Urinary bladder (tissue), 4 donors: Measurements from ENCODE around the gene ZIC4. TPM values are rescaled to one million over a fixed set of nuclear protein-coding genes. Genes with fewer than 3 reads are reported as not detected.

ENCODE experiments used
- DNase-seq: peaks from one replicate; pipeline ENCODE4 v3.0.0-alpha.2; 2015; ENCODE audit errors: extremely low spot score
- H3K27ac ChIP-seq: one replicate; pipeline ENCODE4 v1.5.1; 2013; ENCODE audit warnings: low read depth, mild to moderate bottlenecking, moderate library complexity
- H3K36me3 ChIP-seq: one replicate; pipeline ENCODE4 v1.6.1; 2013; ENCODE audit warnings: mild to moderate bottlenecking, moderate library complexity; ENCODE audit not compliant: insufficient read depth
- H3K4me1 ChIP-seq: one replicate; pipeline ENCODE4 v1.6.1; 2013; ENCODE audit warnings: mild to moderate bottlenecking, moderate library complexity; ENCODE audit not compliant: insufficient read depth
- H3K4me3 ChIP-seq: one replicate; pipeline ENCODE4 v1.5.1; 2013; ENCODE audit warnings: low read depth, low read length
- WGBS: extraction: QIAGEN DNeasy Blood & Tissue Kit; methylation state at CpG from one replicate; pipeline ENCODE4 v1.1.7; 2013; 5-methylcytosine and 5-hydroxymethylcytosine counted together
- polyA plus RNA-seq: library from polyadenylated mRNA; stranded (reverse); fragments of 200-250 nt; gene quantifications from one replicate; pipeline ENCODE4 v1.2.3, GENCODE V29; 2013
- total RNA-seq: library from RNA; depleted of rRNA; stranded (reverse); fragments of >200 nt; gene quantifications from one replicate; pipeline ENCODE4 v1.2.3, GENCODE V29; 2014
- donor health status: healthy with polysubstance abuse.
- donor health status: healthy.

Gene ZIC4
- total and polyA plus RNA-seq, 2 donors, result not detected

DNA sequence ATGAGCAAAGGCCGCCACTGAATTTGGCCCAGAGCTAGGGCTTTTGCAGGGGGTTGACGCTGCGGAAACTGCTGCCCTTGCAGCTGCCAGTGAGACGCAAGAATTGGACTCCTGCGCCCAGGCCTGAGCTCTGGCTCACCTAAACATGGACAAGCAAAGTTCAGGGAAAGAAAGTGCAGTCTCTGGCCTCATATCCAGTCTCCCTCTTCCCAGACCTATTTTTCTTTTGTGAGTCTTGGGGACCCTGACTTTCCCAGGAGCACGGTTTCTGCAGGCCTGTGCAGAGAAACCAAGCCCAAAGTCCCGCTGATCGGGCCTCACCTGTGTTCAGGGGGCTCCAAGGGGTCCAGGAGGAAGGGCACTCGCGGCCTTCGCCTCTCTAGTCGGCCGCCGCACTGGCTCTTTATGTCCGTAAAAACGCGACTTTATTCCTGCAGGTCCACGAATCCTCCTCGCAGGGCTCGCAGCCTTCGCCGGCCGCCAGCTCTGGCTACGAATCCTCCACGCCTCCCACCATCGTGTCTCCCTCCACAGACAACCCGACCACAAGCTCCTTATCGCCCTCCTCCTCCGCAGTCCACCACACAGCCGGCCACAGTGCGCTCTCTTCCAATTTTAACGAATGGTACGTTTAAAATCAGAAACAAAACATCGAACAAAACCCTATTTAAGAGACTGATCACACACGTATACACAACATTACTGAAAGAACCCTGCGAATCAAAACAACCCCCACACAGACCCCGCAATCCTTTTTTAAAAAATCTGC, 6.8 kb upstream of the ZIC4 start:
- Histone ChIP-seq H3K4me1 (peaks cover 3% of the 10 kb centered on the region), H3K36me3 (no peaks in the 10 kb centered on the region), H3K27ac (no peak overlapping the region), H3K4me3 (peak overlapping the region; percentile 24)
- 5% methylated on average over 37 of the region's 37 CpGs for WGBS
- DNase-seq, result no peak

DNA sequence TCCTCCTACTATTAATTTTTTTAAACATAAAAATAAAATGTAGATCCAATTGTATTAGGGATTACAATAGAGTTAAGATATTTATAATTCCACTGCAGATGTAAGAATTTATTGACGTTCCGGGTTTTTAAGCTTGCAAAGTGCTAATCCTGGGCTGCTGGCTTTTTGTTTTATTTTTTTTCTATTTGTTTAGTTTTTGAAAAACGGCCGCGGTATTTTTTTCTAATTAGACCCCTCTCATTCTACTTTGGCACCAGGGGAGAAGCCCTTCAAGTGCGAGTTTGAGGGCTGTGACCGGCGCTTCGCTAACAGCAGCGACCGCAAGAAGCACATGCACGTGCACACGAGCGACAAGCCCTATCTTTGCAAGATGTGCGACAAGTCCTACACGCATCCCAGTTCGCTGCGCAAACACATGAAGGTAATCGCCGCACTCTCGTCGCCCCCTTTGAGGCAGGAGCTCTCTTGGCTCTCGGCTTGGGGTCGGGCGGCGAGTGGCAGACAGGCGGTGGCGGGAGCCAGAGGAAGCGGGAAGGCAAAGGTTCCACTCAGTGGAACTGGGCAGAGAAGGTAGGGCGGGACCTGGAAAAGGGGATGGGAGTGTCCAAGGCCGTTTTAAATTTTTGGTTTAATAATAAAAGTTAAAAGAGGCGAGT, 6.0 kb upstream of the ZIC4 start:
- WGBS, result 6% methylated on average over 32 of the region's 32 CpGs
- H3K36me3 ChIP-seq, result no peaks in the 10 kb centered on the region
- no peak for DNase-seq
- H3K4me1 ChIP-seq, result peaks cover 3% of the 10 kb centered on the region
- no peak overlapping the region for H3K27ac ChIP-seq
- no peak overlapping the region for H3K4me3 ChIP-seq

GRCh38 chr3:147411815-147412241, 5.5 kb upstream of the ZIC4 start:
- WGBS, result 5% methylated on average over 20 of the region's 20 CpGs
- no peak overlapping the region for H3K4me3 ChIP-seq
- DNase-seq, result no peak
- H3K36me3 ChIP-seq, result no peaks in the 10 kb centered on the region
- H3K27ac ChIP-seq, result no peak overlapping the region
- H3K4me1 ChIP-seq, result peaks cover 3% of the 10 kb centered on the region

DNA sequence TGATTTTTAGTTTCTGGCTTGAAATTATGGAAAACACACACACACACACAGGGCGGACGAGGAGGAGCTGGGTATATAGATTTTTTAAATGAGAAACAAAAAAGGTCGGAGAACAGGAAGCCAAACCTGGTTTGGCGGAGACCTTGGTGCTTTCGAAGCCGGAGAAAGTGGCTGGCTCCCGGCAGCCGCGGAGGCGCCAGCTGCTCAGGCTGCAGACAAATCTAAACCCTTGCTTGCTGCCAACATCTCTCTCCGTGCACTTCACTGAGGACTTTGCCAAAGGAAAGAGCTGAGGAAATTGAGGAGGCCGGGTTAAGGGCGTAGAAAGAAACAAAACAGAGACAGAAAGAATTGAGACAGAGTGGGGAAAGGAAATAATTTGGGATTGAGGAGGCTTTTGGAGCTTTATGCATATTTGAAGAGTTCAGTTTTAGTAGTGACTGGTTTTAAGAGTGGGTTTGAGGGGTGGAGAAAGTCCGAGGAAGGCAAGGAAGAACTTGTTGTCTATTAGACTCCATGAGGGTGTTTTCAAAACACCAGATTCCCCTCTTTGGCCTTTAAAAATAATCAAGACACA, 5.0 kb upstream of the ZIC4 start:
- Histone ChIP-seq H3K36me3 (no peaks in the 10 kb centered on the region), H3K4me3 (peak overlapping the region; percentile 24), H3K27ac (no peak overlapping the region), H3K4me1 (peaks cover 3% of the 10 kb centered on the region)
- WGBS, result 5% methylated on average over 14 of the region's 14 CpGs
- DNase-seq, result no peak

DNA sequence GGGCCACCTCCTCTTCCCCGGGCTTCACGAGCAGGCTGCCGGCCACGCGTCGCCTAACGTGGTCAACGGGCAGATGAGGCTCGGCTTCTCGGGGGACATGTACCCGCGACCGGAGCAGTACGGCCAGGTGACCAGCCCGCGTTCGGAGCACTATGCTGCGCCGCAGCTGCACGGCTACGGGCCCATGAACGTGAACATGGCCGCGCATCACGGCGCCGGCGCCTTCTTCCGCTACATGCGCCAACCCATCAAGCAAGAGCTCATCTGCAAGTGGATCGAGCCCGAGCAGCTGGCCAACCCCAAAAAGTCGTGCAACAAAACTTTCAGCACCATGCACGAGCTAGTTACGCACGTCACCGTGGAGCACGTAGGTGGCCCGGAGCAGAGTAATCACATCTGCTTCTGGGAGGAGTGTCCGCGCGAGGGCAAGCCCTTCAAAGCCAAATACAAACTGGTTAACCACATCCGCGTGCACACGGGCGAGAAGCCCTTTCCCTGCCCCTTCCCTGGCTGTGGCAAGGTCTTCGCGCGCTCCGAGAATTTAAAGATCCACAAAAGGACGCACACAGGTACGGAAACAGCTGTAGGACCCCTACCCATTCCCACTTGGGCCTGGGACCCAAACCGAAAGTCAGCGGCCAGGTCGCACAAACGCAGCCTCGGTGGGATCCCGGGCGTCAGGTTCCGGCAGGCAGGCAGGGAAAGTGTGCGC, 4.3 kb upstream of the ZIC4 start:
- DNase-seq, result no peak
- Histone ChIP-seq H3K27ac (no peak overlapping the region), H3K4me1 (peaks cover 3% of the 10 kb centered on the region), H3K4me3 (peak overlapping the region; percentile 24), H3K36me3 (no peaks in the 10 kb centered on the region)
- 2% methylated on average over 61 of the region's 61 CpGs for WGBS

DNA sequence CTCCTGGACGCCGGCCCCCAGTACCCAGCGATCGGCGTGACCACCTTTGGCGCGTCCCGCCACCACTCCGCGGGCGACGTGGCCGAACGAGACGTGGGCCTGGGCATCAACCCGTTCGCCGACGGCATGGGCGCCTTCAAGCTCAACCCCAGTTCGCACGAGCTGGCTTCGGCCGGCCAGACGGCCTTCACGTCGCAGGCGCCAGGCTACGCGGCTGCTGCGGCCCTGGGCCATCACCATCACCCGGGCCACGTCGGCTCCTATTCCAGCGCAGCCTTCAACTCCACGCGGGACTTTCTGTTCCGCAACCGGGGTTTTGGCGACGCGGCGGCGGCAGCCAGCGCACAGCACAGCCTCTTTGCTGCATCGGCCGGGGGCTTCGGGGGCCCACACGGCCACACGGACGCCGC, 3.8 kb upstream of the ZIC4 start:
- no peaks in the 10 kb centered on the region for H3K36me3 ChIP-seq
- no peak for DNase-seq
- H3K27ac ChIP-seq, result no peak overlapping the region
- 3% methylated on average over 52 of the region's 52 CpGs for WGBS
- H3K4me3 ChIP-seq, result peak overlapping the region; percentile 24
- H3K4me1 ChIP-seq, result peaks cover 3% of the 10 kb centered on the region

DNA sequence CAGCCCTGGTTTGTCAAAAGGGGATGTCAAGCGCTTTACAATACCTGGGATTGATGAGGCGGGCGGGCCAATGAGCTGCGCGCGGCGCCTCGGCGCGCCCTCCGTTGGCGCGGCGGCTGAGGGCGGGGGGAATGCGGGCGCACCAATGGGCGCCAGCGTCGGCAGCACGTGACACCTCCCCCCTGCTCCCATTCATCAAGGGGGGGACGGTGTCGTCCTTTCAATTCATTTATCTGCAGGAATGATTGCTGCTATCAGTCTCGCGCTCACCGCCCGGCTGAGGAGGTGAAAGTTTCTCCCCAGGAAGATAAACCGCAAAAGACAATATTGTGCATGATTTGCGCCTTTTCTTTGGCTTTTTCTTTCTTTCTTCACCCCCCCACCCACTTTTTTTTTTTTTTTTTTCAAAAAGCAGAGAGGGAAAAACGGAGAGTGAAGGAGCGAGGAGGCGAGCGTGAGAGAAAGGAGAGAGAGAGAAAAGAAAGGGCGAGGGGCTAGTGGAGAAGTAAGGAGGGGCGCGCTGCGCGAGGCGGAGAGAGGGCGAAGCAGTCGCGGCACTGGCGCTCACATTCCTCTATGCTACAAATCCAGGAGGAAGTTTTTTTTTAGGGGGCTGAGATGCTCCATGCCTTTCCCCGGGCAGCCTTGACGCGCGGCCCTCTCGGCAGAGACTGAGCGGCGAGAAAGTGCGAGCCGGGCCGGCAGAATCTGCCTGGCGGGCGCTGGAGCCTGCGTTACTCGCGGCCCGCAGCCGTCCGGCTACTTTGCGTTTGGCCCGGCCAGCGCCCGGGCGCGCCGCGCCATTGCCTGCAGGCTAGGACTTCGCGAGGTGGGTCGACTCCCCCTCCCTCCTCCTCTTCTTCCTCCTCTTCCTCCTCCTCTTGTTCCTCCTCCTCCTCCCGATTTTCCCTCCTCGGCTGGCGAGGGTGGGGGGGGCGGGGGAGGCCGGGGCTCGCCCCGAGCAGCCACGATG, 3.1 kb upstream of the ZIC4 start, which contains the start of gene ZIC1:
ZIC1 (plus strand) TSS at position 223 of the 973 bp plus-strand sequence; CDS start at position 971, 748 bp downstream.
- H3K4me1 ChIP-seq, result peaks cover 3% of the 10 kb centered on the region
- DNase-seq, result no peak
- no peak within 1 kb of the TSS for H3K27ac ChIP-seq
- no peaks in the 10 kb centered on the region for H3K36me3 ChIP-seq
- H3K4me3 ChIP-seq, result peak within 1 kb of the TSS; percentile 24
- WGBS, result 3% methylated on average over 80 of the region's 80 CpGs

DNA sequence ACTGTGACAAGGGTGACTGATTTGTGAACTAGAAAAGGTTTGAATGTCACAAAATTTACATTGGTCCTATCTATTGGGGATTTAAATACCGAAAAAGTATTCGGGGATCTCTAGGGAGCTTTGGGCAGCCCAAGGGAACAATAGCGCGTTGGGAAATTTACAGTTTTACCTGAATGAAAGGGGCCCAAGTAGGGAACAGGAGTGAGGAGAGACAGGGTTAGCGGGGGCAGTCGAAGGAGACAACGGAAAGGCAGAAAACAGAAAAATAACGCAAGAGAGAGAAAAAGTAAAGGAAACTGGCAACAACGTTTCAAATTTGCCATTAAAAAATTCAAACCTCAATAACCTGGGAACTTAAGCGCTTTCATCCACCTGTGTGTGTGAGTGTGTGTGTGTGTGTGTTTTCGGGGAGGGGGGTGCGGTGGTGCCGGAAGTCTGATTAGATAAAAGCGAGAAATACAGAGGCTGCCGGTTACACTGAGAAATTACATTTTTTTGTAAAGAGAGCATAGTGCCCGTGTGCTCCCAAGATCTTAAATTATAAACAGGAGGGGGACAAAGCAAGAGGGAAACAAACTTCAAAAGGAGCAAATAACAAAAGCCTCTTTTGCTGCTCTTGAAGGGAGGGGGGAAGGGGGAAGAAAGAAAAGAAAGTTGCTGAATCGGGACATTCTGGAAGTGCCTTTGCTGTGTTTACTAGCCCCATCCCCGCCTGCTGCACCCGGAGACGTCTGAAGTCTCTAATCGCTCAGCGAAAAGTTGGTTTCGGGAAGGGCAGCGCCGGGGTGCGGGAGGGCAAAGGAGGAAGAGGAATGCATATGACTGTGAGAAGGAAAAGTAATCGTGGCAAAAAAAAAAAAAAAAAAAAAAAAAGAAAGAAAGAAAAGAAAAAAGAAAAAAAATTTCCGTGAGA, 2.1 kb upstream of the ZIC4 start:
- no peaks in the 10 kb centered on the region for H3K36me3 ChIP-seq
- peaks cover 3% of the 10 kb centered on the region for H3K4me1 ChIP-seq
- WGBS, result 6% methylated on average over 28 of the region's 28 CpGs
- no peak for DNase-seq
- H3K4me3 ChIP-seq, result no peak overlapping the region
- no peak overlapping the region for H3K27ac ChIP-seq

GRCh38 chr3:147407498-147408187, 1.3 kb upstream of the ZIC4 start:
- WGBS, result 7% methylated on average over 27 of the region's 27 CpGs
- H3K27ac ChIP-seq, result no peak overlapping the region
- peaks cover 1% of the 10 kb centered on the region for H3K4me1 ChIP-seq
- H3K36me3 ChIP-seq, result no peaks in the 10 kb centered on the region
- no peak for DNase-seq
- H3K4me3 ChIP-seq, result peak overlapping the region; percentile 14

GRCh38 chr3:147407114-147407497, 763 bp upstream of the ZIC4 start:
- H3K4me3 ChIP-seq, result peak overlapping the region; percentile 14
- DNase-seq, result no peak
- H3K27ac ChIP-seq, result no peak overlapping the region
- 4% methylated on average over 17 of the region's 17 CpGs for WGBS
- peaks cover 1% of the 10 kb centered on the region for H3K4me1 ChIP-seq
- H3K36me3 ChIP-seq, result no peaks in the 10 kb centered on the region

DNA sequence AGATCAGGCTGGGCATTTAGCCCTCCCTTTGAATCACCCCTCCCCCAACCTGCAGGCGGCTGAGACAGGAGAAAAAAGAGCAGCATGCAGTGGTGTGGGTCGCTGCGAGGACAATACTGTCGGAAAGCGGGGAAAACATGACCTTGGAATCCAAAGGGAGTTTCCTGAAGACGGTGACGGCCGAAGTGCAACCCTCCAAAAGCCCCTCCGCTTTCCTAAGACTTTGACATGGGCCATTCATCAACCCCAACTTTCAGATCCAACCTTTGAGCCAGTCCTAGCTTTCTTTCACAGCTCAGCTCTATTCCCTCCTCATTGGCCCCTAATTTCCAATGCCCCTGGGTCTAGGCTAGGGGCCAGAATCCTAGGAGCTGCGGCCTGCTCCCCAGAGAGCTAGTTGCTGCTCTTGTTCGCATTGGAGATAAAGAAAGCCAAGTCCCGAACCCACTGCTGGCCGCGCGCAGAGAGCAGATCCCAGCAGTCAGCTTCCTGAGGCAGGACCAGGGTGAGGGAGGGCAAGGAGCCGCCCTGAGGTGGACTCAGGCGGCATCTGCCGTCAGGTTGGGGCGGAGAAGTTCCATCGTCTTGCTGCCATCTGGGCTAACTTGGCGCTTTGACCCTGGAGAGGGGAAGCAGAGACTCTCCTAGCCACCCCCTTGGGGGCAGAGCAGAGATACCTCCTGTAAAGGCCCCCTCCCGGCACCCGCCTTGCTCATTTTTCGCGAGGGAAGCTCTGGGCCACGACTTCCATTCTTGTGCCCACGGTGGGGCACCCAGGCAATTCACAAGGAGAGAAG, 914 bp downstream of the ZIC4 start:
- 6% methylated on average over 27 of the region's 27 CpGs for WGBS
- DNase-seq, result no peak
- Histone ChIP-seq H3K27ac (no peak overlapping the region), H3K36me3 (no peaks in the 10 kb centered on the region), H3K4me1 (peaks cover 1% of the 10 kb centered on the region), H3K4me3 (no peak overlapping the region)
